H9 (cell line): ENCODE measurements around the gene PLXNA2. TPM values are rescaled to one million over a fixed set of nuclear protein-coding genes. Genes with fewer than 3 reads are reported as not detected.

Experiments
- DNase-seq: peaks from one replicate; pipeline ENCODE4 v3.0.0-alpha.2; 2017
- H2AFZ ChIP-seq: one replicate; pipeline ENCODE4 v1.6.1; 2013; ENCODE audit warnings: mild to moderate bottlenecking, low read length, control low read depth, moderate library complexity
- H2AK5ac ChIP-seq: 2 replicates; pipeline ENCODE4 v1.6.1; 2013; ENCODE audit warnings: low read length, control low read depth, mixed read lengths; ENCODE audit not compliant: insufficient read length
- H2BK120ac ChIP-seq: one replicate; pipeline ENCODE4 v1.6.1; 2013; ENCODE audit warnings: low read depth, mild to moderate bottlenecking, low read length, control low read depth, inconsistent platforms; ENCODE audit not compliant: poor library complexity, severe bottlenecking
- H2BK12ac ChIP-seq: 2 replicates; pipeline ENCODE4 v1.6.1; 2013; ENCODE audit warnings: low read length, control low read depth, mixed read lengths, low read depth; ENCODE audit not compliant: insufficient read length
- H2BK15ac ChIP-seq: 2 replicates; pipeline ENCODE4 v1.6.1; 2013; ENCODE audit warnings: low read depth, low read length, control low read depth
- H2BK20ac ChIP-seq: one replicate; pipeline ENCODE4 v1.6.1; 2013; ENCODE audit warnings: low read depth, mild to moderate bottlenecking, low read length, control low read depth, inconsistent platforms; ENCODE audit not compliant: poor library complexity, severe bottlenecking
- H2BK5ac ChIP-seq: 2 replicates; pipeline ENCODE4 v1.6.1; 2013; ENCODE audit warnings: low read length, control low read depth, mixed read lengths; ENCODE audit not compliant: insufficient read length
- H3K14ac ChIP-seq: 2 replicates; pipeline ENCODE4 v1.6.1; 2013; ENCODE audit warnings: low read length, control low read depth; ENCODE audit not compliant: insufficient read depth
- H3K18ac ChIP-seq: 2 replicates; pipeline ENCODE4 v1.6.1; 2013; ENCODE audit warnings: low read depth, mild to moderate bottlenecking, mixed read lengths, low read length, control low read depth; ENCODE audit not compliant: insufficient read length
- H3K23ac ChIP-seq: 2 replicates; pipeline ENCODE4 v1.6.1; 2013; ENCODE audit warnings: low read length, control low read depth, mixed read lengths, low read depth; ENCODE audit not compliant: insufficient read length
- H3K23me2 ChIP-seq: 2 replicates; pipeline ENCODE4 v1.6.1; 2013; ENCODE audit warnings: low read depth, mild to moderate bottlenecking, mixed read lengths, low read length, control low read depth; ENCODE audit not compliant: insufficient read length, poor library complexity, severe bottlenecking
- H3K27ac ChIP-seq: 2 replicates; pipeline ENCODE4 v1.5.1; 2013; ENCODE audit warnings: low read length, control low read depth, mixed read lengths, low read depth; ENCODE audit not compliant: insufficient read length
- H3K27me3 ChIP-seq: 2 replicates; pipeline ENCODE4 v1.6.1; 2013; ENCODE audit warnings: low read length, control low read depth, inconsistent platforms; ENCODE audit not compliant: insufficient read depth
- H3K4ac ChIP-seq: 2 replicates; pipeline ENCODE4 v1.6.1; 2013; ENCODE audit warnings: low read depth, mild to moderate bottlenecking, control low read depth, inconsistent platforms, low read length, moderate library complexity
- H3K4me1 ChIP-seq: 2 replicates; pipeline ENCODE4 v1.6.1; 2013; ENCODE audit warnings: low read length, control low read depth, inconsistent platforms; ENCODE audit not compliant: insufficient read depth
- H3K4me2 ChIP-seq: 2 replicates; pipeline ENCODE4 v1.6.1; 2013; ENCODE audit warnings: low read length, control low read depth, mixed read lengths; ENCODE audit not compliant: insufficient read length, insufficient read depth
- H3K56ac ChIP-seq: 2 replicates; pipeline ENCODE4 v1.6.1; 2013; ENCODE audit warnings: low read depth, mild to moderate bottlenecking, mixed read lengths, low read length, control low read depth; ENCODE audit not compliant: insufficient read length
- H3K79me1 ChIP-seq: 2 replicates; pipeline ENCODE4 v1.6.1; 2013; ENCODE audit warnings: low read depth, mild to moderate bottlenecking, moderate library complexity, low read length, control low read depth, inconsistent platforms; ENCODE audit not compliant: insufficient read depth, poor library complexity, severe bottlenecking
- H3K79me2 ChIP-seq: 2 replicates; pipeline ENCODE4 v1.6.1; 2013; ENCODE audit warnings: low read length, control low read depth, inconsistent platforms; ENCODE audit not compliant: insufficient read depth
- H3K9ac ChIP-seq: 2 replicates; pipeline ENCODE4 v1.6.1; 2013; ENCODE audit warnings: low read length, control low read depth, mixed read lengths; ENCODE audit not compliant: insufficient read length; ENCODE audit errors: extremely low read depth
- H3K9me3 ChIP-seq: one replicate; pipeline ENCODE4 v1.6.1; 2013; ENCODE audit warnings: low read depth, low read length, inconsistent platforms; ENCODE audit not compliant: control insufficient read depth
- H3T11ph ChIP-seq: one replicate; pipeline ENCODE4 v1.6.1; 2013; ENCODE audit warnings: mild to moderate bottlenecking, low read length, control low read depth, inconsistent platforms
- H4K20me1 ChIP-seq: one replicate; pipeline ENCODE4 v1.6.1; 2013; ENCODE audit not compliant: control insufficient read depth, insufficient read length, insufficient read depth
- H4K5ac ChIP-seq: 2 replicates; pipeline ENCODE4 v1.6.1; 2013; ENCODE audit warnings: low read depth, mild to moderate bottlenecking, mixed read lengths, low read length, control low read depth; ENCODE audit not compliant: insufficient read length
- H4K8ac ChIP-seq: replicated peaks from 2 replicates; pipeline ENCODE4 v1.6.1; 2013; ENCODE audit warnings: low read length, control low read depth, mixed read lengths, low read depth; ENCODE audit not compliant: insufficient read length
- H4K91ac ChIP-seq: 2 replicates; pipeline ENCODE4 v1.6.1; 2013; ENCODE audit warnings: low read depth, mild to moderate bottlenecking, moderate library complexity, mixed read lengths, low read length, control low read depth; ENCODE audit not compliant: insufficient read length
- H3K27ac Mint-ChIP-seq, 3 experiments: 2 replicates in 2 of 3; 3 replicates in 1 of 3; pipeline ENCODE4 v1.8.0; 2020 to 2021; ENCODE audit warnings: mixed read lengths in 3 of 3, mild to moderate bottlenecking in 1 of 3, moderate library complexity in 1 of 3
- H3K27me3 Mint-ChIP-seq: 2 replicates; pipeline ENCODE4 v1.8.0; 2021; ENCODE audit warnings: low read depth, mild to moderate bottlenecking, moderate library complexity, mixed read lengths
- H3K36me3 Mint-ChIP-seq, 3 experiments: 2 replicates in 2 of 3; 3 replicates in 1 of 3; pipeline ENCODE4 v1.8.0; 2020 to 2021; ENCODE audit warnings: low read depth in 3 of 3, mixed read lengths in 3 of 3; ENCODE audit not compliant: insufficient read depth in 1 of 3
- H3K4me1 Mint-ChIP-seq, 2 experiments: 2 replicates each; pipeline ENCODE4 v1.8.0; 2020; ENCODE audit warnings: mixed read lengths in 2 of 2
- H3K4me3 Mint-ChIP-seq, 2 experiments: 2 replicates in 1 of 2; 3 replicates in 1 of 2; pipeline ENCODE4 v1.8.0; 2020 to 2021; ENCODE audit warnings: mild to moderate bottlenecking in 2 of 2, mixed read lengths in 2 of 2, moderate library complexity in 1 of 2
- H3K9me3 Mint-ChIP-seq, 2 experiments: 2 replicates in 1 of 2; 3 replicates in 1 of 2; pipeline ENCODE4 v1.8.0; 2020; ENCODE audit warnings: mild to moderate bottlenecking in 2 of 2, mixed read lengths in 2 of 2, moderate library complexity in 1 of 2
- CTCF ChIP-seq: fragments of 200-600 bp; sonication (generic); conservative IDR thresholded peaks from 3 replicates; pipeline ENCODE4 v1.8.0; 2021; ENCODE audit warnings: antibody characterized with exemption, mild to moderate bottlenecking
- WGBS: extraction: QIAGEN DNeasy Blood & Tissue Kit; methylation state at CpG from one replicate; pipeline ENCODE4 v1.1.7; 2013; ENCODE audit warnings: missing lambda C conversion rate, low lambda C conversion rate, mixed read lengths; ENCODE audit not compliant: insufficient read length; ENCODE audit errors: extremely low coverage; 5-methylcytosine and 5-hydroxymethylcytosine counted together
- total RNA-seq: library from RNA; stranded (reverse); gene quantifications from 2 replicates; pipeline ENCODE4 v1.2.1, GENCODE V29; 2021

Gene PLXNA2
- total RNA-seq, 1 experiment from 2014 or later, result 0.57 TPM

GRCh38 chr1:208066583-208066982, 177.6 kb downstream of the PLXNA2 start:
- Histone ChIP-seq H2BK15ac (no peak overlapping the region), H3K56ac (no peak overlapping the region), H3K27me3 (no peaks in the 10 kb centered on the region), H2BK5ac (no peak overlapping the region), H2BK20ac (no peak overlapping the region), H2BK12ac (no peak overlapping the region), H3K9ac (no peak overlapping the region), H2AK5ac (no peak overlapping the region), H3K9me3 (no peaks in the 10 kb centered on the region), H3K27ac (no peak overlapping the region), H3K23ac (no peak overlapping the region), H2AFZ (no peak overlapping the region), H4K8ac (no peak overlapping the region), H3K23me2 (no peaks in the 10 kb centered on the region), H3K18ac (no peak overlapping the region), H3K79me2 (no peaks in the 10 kb centered on the region), H3K4me1 (no peaks in the 10 kb centered on the region), H2BK120ac (no peak overlapping the region), H4K91ac (no peak overlapping the region), H3K4ac (no peak overlapping the region), H4K5ac (no peak overlapping the region), H3K79me1 (no peaks in the 10 kb centered on the region), H3T11ph (no peak overlapping the region), H3K4me2 (no peak overlapping the region), H4K20me1 (no peaks in the 10 kb centered on the region), H3K14ac (no peak overlapping the region)
- no peak for DNase-seq
- H3K27ac Mint-ChIP-seq, result no peak overlapping the region
- no peak overlapping the region for H3K4me3 Mint-ChIP-seq
- H3K4me1 Mint-ChIP-seq, result peaks cover 2 to 3% of the 10 kb centered on the region in 2 experiments; a peak in 1 of 4 replicates
- no peaks in the 10 kb centered on the region for H3K36me3 Mint-ChIP-seq
- no peaks in the 10 kb centered on the region for H3K9me3 Mint-ChIP-seq
- no CpG with 5 or more reads among the region's 1 CpG for WGBS
- H3K27me3 Mint-ChIP-seq, result peaks cover 5% of the 10 kb centered on the region; the same call in 1 of the 2 replicates
- TF ChIP-seq CTCF, result no peak
